MV-4-11 (cell line): ENCODE measurements around the gene MTA1.

Source experiments
- DNase-seq: peaks from one replicate; lab custom pipeline; 2025; lab: John Stamatoyannopoulos, UW

The MTA1 gene

DNA sequence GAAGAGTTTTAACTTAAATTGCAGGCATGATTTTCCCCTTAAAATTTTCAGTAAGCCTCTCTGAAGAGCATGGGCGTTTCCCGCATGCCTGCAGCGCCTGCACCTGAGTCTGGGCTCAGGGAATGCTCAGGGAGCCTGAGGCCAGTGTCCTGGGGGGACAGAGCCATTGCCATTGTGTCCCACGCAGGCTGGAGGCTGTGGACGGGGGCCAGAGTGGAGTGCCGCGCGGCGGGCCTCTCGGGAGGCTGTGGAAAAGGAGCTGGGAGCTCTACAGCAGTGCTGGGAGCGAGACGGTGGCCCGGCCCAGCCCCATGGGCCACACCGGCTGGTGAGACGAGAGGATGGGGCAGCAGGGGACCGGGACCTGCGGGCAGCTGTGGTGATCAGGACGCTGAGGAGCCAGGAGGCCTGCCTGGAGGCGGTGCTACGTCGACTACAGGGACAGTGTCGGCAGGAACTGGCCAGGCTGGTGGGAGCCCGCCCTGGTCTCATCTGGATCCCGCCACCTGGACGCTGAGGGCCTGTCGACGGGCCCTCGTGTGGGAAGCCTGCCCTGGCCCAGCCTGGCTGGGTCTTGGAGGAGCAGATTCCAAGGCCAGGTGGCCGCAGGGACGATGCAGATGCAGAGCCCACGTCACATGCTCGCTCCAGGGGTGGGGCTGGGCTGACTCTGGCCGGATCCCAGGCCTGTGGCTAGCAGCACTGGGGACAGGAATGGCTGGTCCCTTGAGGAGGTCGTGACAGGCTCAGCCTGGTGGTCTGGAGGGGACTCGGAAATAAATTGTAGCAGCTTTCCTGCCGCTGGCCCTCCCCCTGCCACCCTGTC is 79.0 kb downstream of the MTA1 start:
- no peak for DNase-seq

DNA sequence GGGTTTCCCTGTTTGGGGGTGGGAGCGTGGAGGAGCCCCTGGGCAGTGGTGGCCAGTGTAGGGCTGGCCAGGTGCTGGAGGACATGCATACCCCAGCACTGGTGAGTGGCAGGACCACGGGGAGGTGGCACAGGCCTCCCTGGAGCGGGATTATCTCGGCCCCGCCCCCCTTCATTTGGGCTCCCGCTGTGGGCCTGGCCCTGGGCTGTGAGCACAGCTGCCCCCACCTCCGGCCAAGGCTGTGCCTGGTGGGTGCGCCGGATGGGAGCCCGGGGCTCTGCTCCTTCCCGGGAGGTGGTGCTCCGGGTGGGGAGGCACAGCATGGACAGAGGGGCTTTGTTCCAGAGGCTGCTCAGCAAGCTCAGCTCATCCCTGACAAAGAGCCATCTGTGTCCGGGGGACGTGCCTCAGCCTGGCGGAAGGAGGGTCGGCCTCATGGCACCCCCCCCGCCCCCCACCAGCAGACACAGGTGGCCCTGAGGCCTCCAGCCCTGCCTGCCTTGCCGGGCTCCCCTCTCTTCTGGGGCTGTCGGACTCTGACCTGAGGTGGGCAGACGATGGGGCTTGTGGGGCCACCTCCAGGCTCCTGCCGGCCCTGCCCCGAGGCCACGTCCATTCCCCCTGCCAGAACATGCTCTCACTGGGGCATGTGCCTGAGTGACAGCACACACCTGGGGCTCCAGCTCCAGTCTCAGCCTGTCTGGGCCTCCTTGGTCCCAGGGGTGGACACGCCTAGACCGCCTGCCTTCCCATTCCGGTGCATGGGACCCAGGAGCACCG is 79.8 kb downstream of the MTA1 start:
- no peak for DNase-seq

DNA sequence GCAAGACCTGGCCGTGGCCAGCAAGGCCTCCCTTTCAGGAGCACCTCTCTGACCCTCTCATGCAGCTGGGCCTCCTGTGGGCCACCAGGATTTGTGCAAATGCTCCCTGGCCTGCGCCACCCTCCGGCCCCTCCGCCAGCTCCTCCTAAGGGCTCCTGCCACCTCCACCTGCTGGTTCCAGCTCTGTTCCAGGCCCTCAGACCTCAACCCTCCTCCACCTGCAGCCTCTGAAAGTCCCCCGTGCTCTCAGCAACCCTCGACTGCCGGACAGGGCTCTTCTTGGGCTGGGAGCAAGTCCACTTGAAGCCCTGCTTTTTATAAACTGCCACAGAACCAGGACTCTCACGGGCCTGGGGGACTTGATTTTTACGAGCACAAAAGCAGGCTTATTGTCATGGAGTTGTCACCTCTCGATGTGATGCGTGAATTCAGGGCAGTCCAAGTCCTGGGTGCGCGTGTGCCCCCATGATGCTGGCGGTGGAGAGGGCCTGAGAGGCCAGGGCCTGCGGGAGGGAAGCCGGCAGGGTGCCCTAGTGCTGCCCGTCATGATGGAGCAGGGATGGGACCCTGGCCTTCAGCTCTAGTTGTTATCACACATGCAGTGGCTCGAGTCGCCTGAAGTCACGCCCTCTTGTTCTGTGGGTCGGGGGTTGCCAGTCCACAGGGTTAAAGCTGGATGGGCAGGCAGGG is 80.6 kb downstream of the MTA1 start:
- DNase-seq: no peak

DNA sequence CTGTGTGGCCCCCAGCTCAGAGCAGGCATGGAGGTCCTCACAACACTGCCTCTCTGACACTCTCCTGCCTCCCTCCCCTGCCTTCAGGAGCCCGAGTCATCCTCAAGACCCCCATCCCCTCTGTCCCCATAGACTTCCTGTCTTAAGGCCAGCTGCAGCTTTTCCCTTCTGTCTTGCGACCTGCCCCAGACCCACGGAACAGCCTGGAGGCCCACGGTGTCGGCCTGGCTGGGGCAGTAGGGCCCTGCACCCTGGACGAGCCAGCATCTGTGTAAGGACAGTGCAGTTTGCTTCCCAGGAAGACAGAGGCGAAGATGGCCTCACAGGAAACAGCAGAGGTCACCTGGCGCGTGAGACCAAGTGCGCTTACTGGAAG is 81.1 kb downstream of the MTA1 start:
- DNase-seq: no peak

DNA sequence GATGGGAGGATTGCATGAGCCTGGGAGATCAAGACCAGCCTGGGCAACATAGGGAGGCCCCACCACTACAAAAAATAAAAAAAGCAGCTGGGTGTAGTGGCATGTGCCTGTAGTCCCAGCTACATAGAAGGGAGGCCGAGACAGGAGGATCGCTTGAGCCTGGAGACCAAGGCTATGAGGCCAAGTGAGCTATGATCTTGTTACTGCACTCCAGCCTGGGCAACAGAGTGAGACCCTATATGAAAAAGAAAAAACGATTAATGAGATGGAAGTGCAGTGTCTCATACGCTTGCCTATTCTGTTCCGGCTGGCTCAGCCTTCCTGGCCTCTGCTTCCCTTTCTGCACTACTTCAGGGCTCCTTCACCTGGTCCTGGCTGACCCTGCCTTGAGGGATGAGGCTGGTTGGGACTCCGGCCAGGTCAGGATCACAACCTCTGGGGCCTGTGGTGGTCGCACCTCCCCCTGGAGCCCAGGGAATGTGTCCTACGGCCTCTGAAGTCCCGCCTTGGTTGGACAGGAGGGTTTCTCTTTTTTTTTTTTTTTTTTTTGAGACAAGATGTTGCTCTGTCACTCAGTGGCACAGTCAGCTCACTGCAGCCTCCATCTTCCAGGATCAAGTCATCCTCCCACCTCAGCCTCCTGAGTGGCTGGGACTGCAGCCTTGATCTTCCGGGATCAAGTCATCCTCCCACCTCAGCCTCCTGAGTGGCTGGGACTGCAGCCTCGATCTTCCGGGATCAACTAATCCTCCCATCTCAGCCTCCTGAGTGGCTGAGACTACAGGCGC is 82.1 kb downstream of the MTA1 start:
- no peak for DNase-seq

DNA sequence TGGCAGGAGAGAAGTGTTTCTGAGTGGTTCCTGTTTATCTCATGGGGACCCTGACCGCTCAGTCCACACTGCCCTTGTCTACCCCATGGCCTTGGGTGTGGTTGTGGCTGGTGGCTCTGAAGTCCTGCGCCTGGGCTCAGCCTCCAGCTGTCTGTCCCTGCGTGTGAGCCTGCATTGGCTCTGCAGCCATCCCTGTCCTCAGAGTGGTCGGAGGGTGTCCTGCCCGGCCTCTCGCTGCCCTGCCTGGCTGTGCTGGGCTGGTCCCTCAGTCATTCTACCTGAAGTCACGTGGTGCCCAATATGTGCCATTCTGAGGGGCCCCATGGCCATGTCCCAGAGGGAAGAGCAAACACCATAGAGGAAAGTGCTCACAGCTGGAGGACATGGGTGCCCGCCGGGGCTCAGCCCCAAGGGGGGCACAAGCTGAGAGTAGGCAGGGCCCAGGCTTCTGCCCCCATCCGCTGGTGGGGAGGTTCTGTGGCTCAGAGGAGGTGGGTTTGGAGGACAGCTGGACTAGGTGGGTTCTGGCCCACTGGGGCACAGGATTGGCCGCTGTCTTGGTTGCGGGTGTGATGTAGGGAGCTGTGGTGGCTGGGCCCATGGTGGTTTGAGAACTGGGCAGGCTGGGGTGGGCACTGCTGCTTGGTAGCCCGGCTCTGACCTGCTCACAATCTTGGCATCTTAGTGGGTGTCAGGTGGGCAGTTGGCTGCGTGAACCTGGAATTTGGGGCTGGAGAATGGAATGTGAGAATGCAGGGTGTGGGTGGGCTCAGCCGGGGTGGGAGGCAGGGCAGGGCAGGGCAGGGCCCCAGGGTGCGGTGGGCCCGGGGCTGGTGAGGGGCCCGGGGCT is 83.0 kb downstream of the MTA1 start:
- no peak for DNase-seq

DNA sequence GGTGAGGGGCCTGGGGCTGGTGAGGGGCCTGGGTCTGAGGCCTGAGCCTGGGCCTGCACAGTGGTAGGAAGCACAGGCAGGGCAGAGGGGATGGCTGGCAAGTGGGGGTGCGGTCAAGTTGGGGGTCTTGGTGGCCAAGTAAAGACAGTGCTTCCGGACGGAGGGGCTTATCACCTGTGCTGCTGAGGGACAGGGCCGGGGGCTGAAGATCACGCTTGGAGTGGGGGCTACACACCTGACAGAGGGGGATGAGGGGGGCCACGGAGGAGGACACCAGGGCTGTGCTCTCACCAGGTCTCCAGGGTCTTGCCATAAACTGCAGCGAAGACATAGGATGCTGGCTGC is 83.6 kb downstream of the MTA1 start:
- no peak for DNase-seq

DNA sequence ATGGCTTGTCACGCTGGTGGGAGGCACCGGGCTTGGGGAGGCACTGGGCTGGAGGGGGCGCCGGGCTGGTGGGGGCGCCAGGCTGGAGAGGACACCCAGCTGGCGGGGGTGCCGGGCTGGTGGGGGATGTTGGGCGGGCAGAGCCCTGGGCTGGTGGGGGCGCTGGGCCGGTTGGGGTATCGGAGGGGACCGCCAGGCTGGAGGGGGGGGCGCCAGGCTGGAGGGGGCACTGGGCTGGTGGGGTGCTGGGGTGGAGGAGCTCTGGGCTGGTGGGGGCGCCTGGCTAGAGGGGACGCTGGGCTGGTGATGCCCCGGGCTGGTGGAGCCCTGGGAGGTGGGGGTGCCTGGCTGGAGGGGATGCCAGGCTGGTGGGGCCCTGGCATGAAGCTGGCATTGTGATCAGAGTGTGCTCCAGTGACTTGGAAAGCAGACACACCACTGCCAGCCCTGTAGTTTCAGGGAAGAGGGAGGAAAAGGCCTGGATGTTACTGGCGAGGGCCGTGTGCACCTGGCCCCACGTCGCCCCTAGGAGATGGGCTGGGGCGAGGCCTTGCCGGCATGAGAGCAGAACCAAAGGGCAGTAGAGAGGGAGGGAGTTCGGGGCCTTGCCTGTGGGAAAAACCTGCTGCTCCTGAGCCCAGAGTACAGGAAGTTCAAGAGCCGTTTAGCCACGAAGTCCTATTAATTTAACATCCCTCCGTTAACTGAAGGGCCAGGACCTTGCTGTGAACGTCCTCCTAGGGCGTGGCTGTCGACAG is 84.5 kb downstream of the MTA1 start:
- DNase-seq: no peak

DNA sequence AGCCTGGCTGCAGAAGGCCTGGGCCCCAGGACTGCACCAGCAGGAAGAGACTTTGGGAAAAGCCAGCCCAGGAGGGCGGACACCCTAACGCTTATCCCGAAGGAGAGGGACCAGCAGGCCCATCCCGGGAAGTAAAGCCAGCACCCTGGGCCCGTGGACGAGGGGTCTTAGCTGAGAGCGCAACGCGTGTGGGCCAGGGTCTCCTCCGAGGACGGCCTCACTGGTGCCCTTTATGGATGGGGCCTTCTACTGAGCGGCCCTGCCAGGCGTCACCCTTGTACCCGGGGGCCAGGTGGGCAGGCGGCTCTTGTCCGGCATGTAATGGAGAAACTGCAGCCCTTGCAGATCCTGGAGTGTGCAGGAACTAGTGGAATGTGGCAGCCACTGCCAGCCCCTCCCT is 85.5 kb downstream of the MTA1 start:
- DNase-seq: no peak

DNA sequence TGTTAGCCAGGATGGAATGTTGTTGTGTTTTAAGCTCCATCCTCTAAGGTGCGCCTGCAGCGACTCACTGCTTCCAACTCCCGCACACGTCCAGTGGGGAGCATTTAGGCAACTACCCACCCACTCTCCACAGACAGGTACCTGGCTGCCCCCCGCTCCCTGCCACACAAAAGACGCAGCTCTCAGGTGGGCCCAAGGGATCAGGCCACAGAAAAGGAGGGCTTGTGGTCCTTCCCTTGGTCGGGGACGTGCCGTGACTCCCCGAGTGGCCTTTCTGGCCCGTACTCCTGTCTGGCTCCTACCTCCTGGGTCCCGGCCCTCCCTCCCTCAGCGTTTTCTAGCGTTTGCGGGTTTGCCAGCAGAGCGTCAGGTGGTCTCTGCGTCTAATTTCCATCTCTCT is 87.6 kb downstream of the MTA1 start:
- no peak for DNase-seq

DNA sequence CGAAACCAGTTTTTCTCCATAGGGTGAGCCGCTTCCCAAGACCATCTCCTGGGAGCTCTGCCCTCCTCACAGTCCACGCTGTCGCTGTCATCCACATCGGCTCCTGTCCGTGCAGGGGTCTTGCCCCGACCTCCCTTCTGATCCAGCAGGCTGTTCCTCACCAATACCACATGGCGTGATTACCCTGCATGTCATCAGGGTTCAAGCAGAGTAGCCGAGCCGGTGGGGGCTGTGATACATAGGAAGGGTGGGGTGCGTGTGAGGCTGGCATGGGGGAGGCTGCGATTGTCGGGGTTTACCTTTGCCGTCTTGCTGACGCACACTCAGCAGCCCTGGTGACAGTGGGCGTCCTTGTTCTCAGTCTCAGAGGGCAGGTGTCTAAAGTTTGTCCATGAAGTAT is 88.4 kb downstream of the MTA1 start:
- DNase-seq: no peak

DNA sequence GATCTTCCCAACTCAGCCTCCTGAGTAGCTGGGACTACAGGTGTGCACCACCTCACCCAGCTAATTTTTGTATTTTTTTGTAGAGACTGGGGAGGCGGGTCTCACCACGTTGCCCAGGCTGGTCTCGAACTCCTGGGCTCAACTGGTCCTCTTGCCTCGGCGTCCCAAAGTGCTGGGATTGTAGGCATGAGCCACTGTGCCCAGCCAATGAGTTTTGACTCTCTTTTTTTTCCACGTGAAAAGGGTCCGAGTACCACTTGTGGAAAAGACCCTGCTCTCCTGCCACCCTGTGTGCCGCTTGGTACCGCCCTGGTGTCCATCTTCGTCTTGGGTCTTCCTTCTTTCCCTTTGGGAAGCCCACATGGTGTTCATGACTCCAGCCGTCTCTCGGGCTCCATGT is 89.0 kb downstream of the MTA1 start:
- DNase-seq: no peak

DNA sequence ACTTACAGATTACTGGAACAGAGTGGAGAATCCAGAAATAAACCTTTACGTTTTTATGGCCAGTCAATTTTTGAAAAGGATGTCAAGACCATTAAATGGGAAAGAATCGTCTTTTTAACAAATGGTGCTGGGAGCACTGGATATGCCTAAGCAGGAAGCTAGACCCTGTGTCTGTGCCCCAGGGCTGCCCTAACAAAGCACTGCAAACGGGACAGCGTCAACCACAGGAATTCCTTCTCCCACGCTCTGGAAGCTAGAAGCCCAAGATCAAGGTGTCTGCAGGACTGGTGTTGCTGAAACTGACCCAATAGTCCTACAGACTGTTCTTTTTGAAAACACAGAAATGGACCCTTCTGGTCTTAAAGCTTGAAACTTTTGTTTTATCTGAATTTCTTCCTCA is 97.5 kb downstream of the MTA1 start:
- DNase-seq: no peak

DNA sequence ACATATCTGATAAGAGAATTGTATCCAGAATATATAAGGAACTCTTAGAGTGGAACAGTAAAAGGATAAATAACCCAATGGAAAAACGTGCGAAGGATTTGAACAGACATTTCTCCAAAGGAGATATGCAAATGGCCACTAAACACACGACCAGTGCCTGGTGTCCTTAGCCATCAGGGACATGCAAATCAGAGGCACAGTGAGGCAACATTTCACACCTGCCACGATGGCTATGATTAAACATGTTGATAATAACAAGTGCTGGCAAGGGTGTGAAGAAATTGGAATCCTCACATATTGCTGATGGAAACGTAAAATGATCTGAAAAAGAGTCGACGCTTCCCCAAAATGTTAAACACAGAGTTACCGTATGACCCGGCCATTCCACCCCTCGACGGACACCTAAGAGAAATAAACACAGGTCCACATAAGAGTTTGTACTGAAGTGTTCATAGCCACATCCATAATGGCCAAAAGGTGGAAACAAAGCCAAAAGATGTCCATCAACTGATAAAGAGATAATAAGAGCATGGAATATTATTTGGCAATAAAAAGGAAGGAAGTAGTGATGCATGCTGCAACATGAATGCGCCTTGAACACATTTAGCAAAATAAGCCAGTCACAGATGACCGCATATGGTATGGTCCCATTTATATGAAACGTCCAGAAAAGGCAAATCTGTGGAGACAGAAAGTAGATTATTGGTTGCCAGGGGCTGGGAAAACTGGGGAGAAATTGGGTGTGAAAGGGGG is 100.5 kb downstream of the MTA1 start:
- no peak for DNase-seq
